Hematopoietic multipotent progenitor cell treated with erythropoietin and hydrocortisone succinate and interleukin-3 and kit ligand, for 4 days (in vitro differentiated cells): ENCODE data around the gene JPH2.
"Not testable (repeated sequence)": the region's sequence is repeated elsewhere in the genome, so short reads cannot be mapped to it uniquely, and the experiment has no call there.

Source experiments
- DNase-seq: peaks from one replicate; pipeline ENCODE4 v3.0.0-alpha.2; 2015

Gene JPH2

DNA sequence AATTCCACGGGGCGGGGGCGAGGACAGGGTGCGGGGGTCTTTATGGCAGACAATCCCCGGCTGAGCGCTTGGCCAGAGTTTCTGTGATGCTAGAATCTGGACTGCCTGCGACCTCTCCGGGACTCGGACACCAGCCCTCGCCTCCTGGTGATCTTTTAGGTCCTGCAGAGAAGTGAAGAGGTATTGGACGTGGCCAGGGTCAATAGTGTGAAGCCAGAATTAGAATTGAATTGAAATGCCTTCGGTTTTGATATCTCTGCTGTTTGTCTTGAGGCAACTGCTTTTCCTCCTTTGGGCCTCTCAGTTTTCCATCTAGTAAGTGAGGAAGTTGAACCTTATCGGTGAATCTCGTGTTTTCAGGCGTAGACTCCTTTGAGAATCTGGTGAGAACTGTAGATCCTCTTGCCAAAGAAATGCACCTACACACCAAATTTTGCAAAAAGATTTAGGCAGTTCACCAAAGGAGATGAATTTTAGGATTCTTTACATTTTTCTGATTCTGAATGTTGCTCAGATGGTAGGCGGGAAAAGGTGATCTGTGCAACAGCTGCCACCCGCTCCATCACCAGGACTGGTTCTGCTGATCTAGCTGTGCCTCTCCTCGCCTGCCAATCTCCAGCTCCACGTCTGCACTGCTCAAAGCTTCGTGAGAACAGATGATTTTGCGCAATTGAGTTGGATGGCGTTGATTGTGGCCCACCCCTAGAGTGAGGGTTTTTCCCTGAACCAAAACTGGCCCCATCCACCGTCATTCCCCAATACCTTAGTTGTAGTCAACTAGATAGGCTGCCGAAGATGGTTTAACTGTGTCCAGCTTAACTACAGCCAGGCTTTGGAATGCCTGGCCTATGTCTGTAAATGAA is 24.4 kb upstream of the JPH2 start:
- DNase-seq = peak; percentile 42

DNA sequence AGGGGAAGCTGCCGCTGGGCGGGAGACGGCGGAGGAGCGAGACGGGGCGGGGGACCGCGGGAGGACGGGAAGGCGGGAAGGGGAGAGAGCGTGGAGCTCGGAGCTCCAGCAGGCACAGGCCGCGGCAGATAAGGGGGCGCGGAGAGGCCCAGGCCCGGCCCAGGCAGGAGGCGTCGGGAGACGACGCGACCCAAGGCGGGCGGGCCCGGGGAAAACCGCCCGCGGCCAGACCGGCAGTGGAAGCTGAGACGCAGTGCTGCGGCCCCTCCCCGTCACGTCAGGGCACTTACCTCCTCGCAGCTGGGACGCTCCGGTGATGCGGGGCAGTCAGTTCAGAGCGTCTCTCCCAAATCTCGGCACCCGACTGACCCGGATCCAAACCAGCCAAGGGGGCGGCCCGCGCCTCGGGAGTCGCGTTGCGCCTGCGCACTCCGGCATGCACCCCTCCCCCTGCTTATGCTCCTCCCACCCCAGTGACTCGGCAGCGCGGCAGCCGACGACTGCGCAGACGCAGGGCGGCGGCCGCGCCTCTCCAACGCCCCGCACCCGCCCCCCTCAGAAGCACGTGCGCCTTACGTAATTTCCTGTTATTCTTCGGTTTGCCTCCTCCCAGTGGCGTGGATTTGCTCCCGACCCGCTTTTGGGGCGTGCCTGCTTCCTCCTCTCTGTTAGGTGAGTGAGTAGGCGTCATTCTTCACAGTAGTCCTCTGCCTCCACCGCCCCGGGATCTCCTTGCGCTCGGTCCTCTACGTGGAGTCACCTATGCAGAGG is 23.6 kb upstream of the JPH2 start, which contains the start of gene OSER1:
OSER1 (minus strand) TSS at position 366 of the 771 bp plus-strand sequence. CDS start 3,814 bp downstream, outside the sequence.
- peak; percentile 99 for DNase-seq

DNA sequence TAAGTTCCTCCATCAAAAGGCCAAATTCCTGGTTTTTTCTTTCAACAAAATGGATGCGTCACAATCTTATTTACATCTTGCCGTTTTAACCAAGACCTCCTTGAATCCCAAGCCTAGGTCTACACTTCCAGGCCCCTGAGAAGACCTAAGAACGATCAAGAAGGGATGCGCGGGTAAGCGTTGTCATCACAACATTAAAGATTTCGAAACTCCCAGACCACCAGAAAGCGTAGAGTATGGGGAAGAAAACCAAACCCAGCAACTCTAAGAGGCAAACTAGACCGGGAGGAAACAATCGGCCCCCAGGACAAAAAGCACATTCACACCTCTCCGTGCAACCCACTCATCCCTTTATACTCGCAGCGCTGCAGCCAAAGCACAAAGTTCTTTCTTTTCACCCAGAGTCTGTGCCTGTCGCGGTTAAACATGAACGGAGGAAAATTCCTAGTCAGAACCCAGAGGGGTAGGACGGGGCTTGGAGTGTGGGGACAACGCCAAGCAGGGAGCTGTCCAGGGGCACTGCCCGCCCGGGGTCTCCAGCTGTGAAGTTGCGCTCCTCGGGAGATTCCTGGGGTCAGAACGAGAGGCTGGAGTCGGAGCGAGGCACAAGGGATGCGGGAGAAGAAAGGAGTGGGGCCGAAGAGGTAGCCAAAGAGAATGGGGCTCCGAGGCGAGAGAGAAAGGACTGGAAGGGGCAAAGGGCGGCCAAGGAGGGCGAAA is 22.9 kb upstream of the JPH2 start:
- peak; percentile 59 for DNase-seq

DNA sequence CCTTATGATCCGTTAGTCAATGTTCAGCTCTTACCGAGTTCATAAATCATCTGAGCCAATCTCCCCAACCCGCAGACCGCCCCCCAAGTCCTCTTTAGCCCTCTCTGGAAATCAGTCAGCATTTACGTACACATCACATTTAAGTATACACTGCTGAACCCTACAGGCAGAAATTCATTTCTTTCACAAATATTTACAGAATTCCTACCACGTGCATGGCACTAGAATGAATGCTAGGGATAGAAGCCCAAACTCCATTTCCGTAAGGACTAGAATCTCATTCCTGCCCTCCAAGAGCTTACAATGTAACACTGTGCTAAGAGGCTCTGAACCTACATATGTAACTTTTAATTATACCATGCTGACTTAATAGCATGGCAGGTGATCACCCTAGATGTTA is 21.8 kb upstream of the JPH2 start:
- DNase-seq = peak; percentile 54

DNA sequence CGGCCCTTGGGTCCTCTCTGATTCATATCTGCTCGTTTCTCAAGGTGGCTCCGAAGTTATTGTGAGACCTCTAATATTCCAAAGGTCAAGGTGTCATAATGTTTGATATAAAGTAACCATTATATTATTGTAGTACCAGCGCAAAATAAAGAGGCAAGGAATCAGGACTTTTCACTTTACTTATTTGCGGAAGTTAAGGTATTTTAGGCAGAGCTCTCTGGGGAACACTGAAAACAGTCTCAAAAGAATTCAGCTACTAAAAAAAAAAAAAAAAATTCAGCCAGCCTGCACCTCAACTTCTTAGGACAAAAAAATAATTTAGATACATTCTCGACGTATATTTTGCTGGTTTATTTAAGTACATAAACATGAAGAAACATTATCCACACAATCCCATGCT is 21.2 kb upstream of the JPH2 start:
- DNase-seq = no peak

DNA sequence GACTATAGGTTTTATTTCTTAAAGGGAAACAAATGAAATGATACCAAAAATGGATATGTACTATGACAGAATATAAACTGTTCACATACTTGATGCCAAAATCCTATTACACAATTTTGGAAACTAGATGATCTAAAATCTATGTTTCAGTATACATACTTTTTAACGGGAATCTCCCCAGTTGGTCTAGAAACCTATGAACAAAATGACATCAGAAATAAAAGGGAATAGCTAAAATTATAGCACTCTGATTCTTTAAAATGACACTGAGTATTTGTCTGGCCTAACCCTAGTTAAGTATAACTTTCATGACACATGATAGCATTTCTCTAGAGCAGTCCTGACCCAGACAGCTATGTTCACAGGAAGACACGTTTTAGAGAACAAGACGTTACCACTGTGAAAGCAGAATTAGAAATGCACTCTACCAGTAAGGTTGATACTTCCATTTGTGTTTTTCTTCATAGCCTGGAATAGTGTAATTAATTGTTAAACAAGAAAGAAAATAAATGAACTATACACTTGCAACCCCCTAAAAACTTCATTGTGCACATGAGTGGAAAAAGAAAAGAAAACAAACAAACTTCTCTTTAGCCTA is 20.2 kb upstream of the JPH2 start:
- no peak for DNase-seq

DNA sequence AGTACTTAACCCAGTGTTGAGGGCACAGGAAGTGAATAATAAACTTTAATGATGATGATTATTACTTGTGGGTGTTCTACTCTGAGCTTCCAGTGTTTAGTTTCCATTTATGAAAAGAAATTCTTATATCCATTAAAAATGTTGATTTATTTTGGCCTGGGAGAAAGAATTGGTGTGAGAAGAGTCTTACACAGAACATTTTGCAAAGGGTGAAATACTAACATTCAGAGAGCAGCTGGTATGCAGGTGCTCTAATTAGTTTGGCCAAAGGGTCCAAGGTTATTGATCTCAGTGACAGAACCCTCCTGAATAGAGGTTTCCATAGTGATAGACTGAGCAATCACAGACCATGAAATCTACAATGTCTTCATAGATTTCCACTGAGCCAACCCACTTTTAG is 19.1 kb upstream of the JPH2 start:
- no peak for DNase-seq

DNA sequence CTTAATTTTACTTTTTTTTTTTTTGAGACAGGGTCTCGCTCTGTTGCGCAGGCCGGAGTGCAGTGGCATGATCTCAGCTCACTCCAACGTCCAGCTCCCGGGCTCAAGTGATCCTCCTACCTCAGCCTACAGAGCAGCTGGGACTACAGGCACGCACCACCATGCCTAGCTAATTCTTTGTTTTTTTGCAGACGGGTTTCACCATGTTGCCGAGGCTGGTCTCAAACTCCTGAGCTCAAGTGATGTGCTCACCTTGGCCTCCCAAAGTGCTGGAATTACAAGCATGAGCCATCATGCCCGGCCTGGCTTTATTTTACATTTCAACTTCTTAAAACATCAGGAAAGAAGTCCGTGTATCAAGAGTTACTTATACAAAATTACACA is 17.8 kb upstream of the JPH2 start:
- no peak for DNase-seq

DNA sequence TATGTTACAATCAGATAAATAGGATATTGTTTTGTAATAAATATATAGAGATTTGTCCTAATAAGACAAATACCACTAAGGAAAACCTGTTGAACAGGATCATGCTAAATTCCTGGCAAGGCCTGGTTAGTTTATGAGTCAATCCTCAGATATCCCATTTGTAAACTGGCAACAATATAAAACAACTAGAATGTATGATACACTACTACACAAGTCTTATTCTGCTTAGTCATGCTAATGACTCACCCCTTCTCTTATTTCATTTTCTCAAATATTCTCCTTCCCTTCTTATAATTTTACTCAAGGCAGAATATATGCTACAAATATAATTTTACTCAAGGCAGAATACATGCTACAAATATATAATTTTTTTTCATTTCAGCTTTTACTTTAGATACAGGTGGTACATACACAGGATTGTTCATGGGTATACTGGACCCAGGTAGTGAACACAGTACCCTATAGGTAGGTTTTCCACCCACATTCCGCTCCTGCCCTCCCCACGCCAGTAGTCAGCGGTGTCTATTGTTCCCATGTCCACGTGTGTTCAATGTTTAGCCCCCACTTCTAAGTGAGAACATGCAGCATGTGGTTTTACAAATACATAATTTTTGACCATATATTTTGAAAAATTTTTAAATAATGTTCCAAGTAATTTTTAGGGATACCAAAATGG is 17.3 kb upstream of the JPH2 start:
- DNase-seq = peak; percentile 49

DNA sequence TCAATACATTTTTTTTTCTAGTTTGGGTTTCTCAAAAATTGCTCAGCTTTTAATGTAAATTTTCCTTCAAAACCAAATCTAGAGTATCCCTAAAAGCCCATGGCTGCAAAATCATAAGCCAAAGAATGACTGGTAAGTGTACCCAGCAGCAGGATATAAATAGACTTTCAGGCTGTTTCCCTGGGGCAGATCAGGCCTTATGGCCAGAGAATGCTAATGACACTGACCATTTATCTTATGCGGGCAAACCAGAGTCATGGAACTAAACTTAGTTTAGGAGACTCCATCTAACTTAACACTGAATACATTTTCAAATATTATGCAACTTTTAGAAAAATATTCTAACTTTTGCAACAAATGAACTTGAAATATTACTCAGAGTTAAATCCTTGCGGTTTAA is 16.2 kb upstream of the JPH2 start:
- no peak for DNase-seq

DNA sequence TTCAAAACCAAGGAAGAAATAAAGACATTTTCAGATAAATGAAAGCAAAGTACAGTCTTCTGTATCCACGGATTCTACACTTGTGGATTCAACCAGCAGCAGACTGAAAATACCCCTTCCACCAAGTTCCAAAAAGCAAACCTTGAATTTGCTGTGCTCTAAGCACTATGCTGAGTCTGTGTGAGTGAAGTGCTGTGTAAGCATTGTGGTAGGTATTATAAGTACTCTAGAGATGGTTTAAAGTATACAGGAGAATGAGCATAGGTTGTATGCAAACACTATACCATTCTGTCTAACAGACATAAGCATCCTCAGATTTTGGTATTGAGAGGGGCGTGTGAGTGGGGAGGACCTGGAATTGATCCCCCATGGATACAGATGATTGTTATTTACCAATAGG is 14.0 kb upstream of the JPH2 start:
- DNase-seq = no peak

DNA sequence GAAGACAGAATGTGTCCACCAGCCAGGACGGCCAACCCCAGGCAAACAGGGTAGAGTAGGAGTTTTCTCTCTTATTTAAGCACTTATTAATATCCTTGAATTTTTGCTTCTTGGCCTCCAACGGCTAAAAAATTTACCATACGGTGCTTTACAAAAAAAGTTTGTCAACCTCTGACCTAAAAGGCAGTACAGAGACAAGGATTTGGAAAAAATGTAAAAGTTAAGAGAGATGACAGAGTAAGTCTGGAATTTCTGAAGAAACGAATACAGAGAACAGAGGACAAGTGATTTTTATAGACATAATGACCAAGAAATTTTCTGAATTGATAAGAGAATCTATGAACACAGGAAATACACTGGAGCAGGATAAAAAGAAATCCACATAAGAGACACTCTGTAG is 13.4 kb upstream of the JPH2 start:
- DNase-seq = no peak

DNA sequence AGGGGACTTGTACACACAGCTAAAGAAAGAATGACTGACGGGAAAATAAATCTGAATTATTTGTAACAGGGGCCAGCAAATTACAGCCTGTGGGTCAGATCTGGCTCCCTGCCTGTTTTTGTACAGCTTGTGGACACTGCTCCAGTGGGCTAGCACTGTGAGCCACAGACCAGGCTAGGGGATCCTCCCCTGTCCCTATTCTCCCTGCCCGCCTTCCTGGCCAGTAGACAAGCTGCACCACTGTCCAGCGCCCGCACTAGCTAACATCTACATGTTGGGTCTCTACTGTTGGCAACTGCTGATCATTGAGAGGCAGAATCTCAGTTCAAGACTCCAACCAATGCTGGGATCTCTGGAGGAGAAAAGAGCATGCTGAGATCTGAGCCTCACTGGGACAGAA is 12.9 kb upstream of the JPH2 start:
- DNase-seq = no peak

DNA sequence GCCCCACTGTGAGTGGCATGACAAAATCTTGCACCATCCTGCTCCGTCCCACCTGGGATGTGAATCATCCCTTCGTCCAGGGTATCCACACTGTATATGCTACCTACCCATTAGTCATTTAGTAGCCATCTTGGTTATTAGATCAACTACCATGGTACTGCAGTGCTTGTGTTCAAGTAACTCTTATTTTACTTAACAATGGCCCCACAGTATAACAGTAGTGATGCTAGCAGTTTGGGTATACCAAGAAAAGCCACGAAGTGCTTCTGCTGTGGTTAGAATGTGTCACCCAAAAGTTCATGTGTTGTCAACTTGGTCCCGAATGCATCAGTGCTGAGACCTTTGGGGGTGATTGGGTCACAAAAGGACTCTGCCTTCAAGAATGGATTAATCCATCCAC is 11.9 kb upstream of the JPH2 start:
- DNase-seq = peak; percentile 47

DNA sequence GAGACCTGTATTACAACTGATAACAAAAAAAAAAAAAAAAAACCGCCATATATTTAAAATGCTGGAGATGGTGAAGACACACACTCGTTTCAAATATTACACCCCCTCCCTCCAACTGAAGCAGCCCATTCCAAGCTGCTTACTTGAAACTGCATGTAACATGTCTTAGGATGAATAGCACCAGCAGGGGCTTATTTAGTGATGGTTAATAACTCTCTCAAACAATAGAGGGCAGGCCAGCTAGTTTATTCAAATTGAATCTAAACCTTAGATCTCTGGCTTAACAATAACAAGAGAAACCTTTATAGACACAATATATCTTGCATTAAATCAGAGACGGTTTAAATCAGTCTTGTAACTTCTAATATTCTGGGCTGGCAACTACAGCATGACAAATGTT is 9.3 kb upstream of the JPH2 start:
- peak; percentile 57 for DNase-seq

DNA sequence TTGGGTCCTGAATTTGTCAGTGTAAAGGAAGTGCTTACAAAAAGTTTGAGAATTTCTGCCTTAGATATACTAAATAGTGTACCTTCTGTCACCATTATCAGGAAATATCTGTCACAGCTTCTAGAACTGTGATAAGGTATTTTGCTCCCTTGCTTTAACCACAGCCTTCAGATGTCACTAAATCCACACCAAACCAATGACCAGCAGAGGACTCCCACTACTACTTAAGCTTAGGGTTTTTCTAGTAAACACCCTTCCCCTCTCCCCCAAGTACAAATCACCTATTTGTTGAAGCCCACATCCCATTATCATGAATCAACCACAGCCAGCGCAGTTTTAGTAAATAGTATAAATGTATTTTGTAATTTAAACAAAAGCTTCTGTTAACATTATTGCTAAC is 8.6 kb upstream of the JPH2 start:
- DNase-seq = peak; percentile 55

DNA sequence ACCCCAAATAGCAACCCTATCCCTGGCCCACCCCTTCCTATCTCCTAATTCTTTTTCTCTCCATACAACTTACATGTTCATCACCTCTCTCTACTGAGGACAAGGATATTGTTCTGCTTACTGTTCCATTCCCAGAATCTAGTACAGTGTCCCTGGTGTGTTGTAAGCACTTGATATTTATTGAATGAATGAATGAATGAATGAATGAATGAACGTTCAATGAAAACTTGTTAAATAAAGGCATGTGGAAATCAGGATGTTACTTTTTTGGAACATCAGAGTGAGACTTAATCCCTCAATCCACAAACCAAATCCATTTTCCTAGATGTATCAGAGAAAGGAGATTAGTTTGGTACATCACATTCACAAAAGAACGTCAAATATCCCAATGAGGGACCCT is 6.8 kb upstream of the JPH2 start:
- DNase-seq = no peak

DNA sequence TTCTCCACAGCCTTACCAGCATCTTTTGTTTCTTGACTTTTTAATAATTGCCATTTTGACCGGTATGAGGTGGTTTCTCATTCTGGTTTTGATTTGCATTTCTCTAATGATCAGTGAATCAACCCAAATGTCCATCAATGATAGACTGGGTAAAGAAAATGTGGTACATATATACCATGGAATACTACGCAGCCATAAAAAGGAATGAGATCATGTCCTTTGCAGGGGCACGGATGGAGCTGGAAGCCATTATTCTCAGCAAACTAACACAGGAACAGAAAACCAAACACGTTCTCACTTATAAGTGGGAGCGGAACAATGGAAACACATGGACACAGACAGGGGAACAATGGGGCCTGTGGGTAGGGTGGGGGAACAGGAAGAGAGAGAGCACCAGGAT is 4.7 kb upstream of the JPH2 start:
- DNase-seq = not testable (repeated sequence)

DNA sequence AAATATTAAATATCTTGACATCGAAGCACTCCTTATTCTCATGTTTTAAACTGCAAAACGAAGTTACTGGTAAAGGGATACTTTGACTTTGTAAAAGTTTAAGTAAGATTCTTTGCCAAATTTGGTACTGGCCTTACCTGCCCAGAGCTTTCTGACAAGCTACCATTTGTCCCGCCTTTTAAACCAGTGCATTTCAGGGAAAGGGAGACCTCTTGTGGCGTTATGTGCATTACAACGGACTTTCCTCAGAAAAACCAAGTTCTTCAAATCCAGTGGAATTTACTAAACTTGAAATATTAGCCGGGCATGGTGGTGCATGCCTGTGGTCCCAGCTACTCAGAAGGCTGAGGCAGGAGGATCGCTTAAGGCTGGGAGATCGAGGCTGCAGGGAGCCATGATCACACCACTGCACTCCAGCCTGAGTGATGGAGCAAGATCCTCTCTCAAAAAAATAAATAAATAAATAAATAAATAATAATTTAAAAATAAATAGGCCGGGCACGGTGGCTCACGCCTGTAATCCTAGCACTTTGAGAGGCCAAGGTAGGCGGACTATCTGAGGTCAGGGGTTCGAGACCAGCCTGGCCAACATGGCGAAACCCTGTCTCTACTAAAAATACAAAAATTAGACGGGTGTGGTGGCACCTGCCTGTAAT is 3.3 kb upstream of the JPH2 start:
- peak; percentile 79 for DNase-seq

DNA sequence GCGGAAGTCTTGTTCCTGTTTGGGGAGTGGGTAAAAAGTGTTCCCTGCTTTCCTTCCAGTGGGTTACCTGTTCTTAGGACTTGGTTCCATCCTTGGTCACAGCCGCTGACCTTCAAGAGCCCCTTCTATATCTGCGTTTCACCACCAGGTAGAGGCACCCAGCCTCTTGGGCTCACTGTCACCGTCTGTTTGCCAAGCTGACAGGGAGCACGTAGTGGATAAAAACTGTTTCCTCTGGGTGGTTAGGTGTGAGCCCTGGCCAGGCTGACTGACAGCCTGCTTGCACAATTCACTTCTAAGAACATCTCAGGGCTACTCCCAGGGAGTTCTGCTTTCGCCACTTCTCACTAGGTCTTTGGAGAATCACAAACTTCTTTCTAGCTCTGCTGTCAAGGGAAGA is 1.8 kb upstream of the JPH2 start:
- DNase-seq = peak; percentile 67

DNA sequence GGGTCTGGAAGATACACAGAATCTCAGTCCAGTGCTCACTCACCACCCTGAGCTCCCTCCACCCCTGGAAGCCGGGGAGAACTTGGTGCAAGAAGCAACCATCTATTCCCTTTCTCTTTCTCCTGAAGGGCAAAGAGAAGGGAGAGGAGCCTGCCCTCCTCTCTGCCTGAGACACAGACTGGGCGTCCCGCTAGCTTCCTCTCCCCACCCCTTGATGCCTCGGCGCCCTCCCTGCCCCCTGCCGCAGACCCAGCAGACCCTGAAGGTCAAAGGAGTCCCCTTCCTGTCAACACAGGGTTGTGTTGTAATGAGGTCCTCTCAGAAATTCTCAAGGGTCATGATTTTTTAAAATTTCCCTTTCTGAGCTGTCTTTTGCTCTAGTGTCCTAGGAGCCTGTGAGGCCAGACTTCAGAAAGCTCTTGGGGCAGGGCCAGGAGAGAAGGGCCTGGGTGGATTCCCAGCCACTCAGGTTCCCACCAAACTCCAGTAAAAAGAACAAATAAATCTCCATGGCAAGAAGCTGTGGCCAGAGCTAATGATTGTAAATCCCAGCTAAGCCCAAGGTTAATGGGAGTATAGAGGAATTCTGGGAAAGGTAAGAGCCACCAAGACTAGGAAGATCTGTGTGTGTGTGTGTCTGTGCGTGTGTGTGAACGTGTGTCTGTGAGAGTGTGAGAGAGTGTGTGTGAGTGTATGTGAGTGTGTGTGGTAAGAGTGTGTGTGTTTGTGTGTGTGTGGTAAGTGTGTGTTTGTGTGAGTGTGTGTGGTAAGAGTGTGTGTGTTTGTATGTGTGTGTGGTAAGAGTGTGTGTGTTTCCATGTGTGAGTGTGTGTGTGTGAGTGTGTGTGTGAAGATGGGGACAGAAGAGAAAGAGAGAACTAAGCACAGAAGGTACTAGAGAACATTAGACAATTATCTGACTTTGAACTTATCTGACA is 1.1 kb upstream of the JPH2 start:
- no peak for DNase-seq
